Thoracic aorta (tissue), 2 donors: ENCODE results near the gene MGLL. TPM values are rescaled to one million over a fixed set of nuclear protein-coding genes. Genes with fewer than 3 reads are reported as not detected.

ENCODE experiments used
- ATAC-seq: fragments of 150-250 bp; one replicate; pipeline ENCODE4 v1.8.0; 2017; ENCODE audit warnings: low read depth; ENCODE audit not compliant: insufficient number of reproducible peaks, low FRiP score
- DNase-seq: peaks from one replicate; pipeline ENCODE4 v3.0.0-alpha.2; 2020; ENCODE audit warnings: low spot score
- H3K27ac ChIP-seq, 2 donors: fragments of 200-600 bp; sonication (generic); 1 replicate in 1 of 2; 2 replicates in 1 of 2; pipeline ENCODE4 v1.5.1; 2016; ENCODE audit warnings: mild to moderate bottlenecking in 2 of 2, moderate library complexity in 2 of 2
- H3K27me3 ChIP-seq: fragments of 200-600 bp; sonication (generic); replicated peaks from 2 replicates; pipeline ENCODE4 v1.6.0; 2016; ENCODE audit warnings: mild to moderate bottlenecking; ENCODE audit not compliant: insufficient read depth
- H3K36me3 ChIP-seq: fragments of 200-600 bp; sonication (generic); one replicate; pipeline ENCODE4 v1.5.1; 2016
- H3K4me1 ChIP-seq, 2 donors: fragments of 200-600 bp; sonication (generic); 1 replicate in 1 of 2; 2 replicates in 1 of 2; pipeline versions ENCODE4 v1.5.1 to v1.6.0; 2016; ENCODE audit warnings: low read depth in 2 of 2, mild to moderate bottlenecking in 1 of 2; ENCODE audit not compliant: control insufficient read depth in 1 of 2
- H3K4me3 ChIP-seq: fragments of 200-600 bp; sonication (generic); 2 replicates; pipeline ENCODE4 v1.5.1; 2016; ENCODE audit warnings: mild to moderate bottlenecking
- H3K9me3 ChIP-seq: fragments of 200-600 bp; sonication (generic); 2 replicates; pipeline ENCODE4 v1.5.1; 2016
- CTCF ChIP-seq: fragments of 200-600 bp; sonication (generic); IDR thresholded peaks from one replicate; pipeline ENCODE4 v1.5.1; 2019; ENCODE audit warnings: antibody characterized with exemption
- total RNA-seq, 2 donors: library from RNA; depleted of rRNA; stranded (reverse); fragments of >200 nt; gene quantifications; one replicate each; pipeline versions ENCODE4 v1.1.0 to v1.2.3, GENCODE V29; 2016

Gene MGLL
- total RNA-seq, 2 donors from 2014 or later = 57.6 to 71.8 TPM

- no peaks in the 10 kb centered on the region for H3K9me3 ChIP-seq
- ATAC-seq = peak; percentile 36
- peak overlapping the region; percentile 77 for H3K27ac ChIP-seq
- no peaks in the 10 kb centered on the region for H3K36me3 ChIP-seq
- no peaks in the 10 kb centered on the region for H3K27me3 ChIP-seq
- no peak for TF ChIP-seq CTCF
- peak overlapping the region; percentile 97 for H3K4me3 ChIP-seq
- no peak for DNase-seq
- H3K4me1 ChIP-seq = peaks cover 3 to 40% of the 10 kb centered on the region in 2 donors
Observed at GRCh38 chr3:127822682-127823425, 539 bp upstream of the MGLL start.

- Histone ChIP-seq H3K4me1 (peaks cover 9 to 51% of the 10 kb centered on the region in 2 donors), H3K9me3 (no peaks in the 10 kb centered on the region), H3K4me3 (peak overlapping the region; percentile 97), H3K27me3 (no peaks in the 10 kb centered on the region), H3K27ac (peak overlapping the region in 1 of 2 donors; percentile 77), H3K36me3 (no peaks in the 10 kb centered on the region)
- ATAC-seq (no peak), DNase-seq (no peak)
- no peak for TF ChIP-seq CTCF
Observed at GRCh38 chr3:127821394-127821793, 921 bp downstream of the MGLL start.

- Histone ChIP-seq H3K27me3 (no peaks in the 10 kb centered on the region), H3K4me3 (peak overlapping the region; percentile 97), H3K9me3 (no peaks in the 10 kb centered on the region), H3K27ac (peak overlapping the region; percentile 49 to 77), H3K36me3 (no peaks in the 10 kb centered on the region), H3K4me1 (peaks cover 9 to 51% of the 10 kb centered on the region in 2 donors)
- no peak for ATAC-seq
- TF ChIP-seq CTCF = no peak
- no peak for DNase-seq
Observed at GRCh38 chr3:127820826-127821313, 1.4 kb downstream of the MGLL start.

- Histone ChIP-seq H3K4me1 (peaks cover 9 to 51% of the 10 kb centered on the region in 2 donors), H3K27ac (peak overlapping the region; percentile 49 to 77), H3K4me3 (peak overlapping the region; percentile 97), H3K36me3 (no peaks in the 10 kb centered on the region), H3K9me3 (no peaks in the 10 kb centered on the region), H3K27me3 (no peaks in the 10 kb centered on the region)
- DNase-seq (no peak), ATAC-seq (no peak)
- TF ChIP-seq CTCF = peak; percentile 15
Observed at GRCh38 chr3:127820221-127820825, 2.0 kb downstream of the MGLL start.

GRCh38 chr3:127819656-127820055, 2.7 kb downstream of the MGLL start:
- Histone ChIP-seq H3K4me1 (peaks cover 9 to 51% of the 10 kb centered on the region in 2 donors), H3K27ac (peak overlapping the region in 1 of 2 donors; percentile 77)

More at GRCh38 chr3:127819656-127820055, 2.7 kb downstream of the MGLL start:
- no peak for TF ChIP-seq CTCF
- Histone ChIP-seq H3K36me3 (no peaks in the 10 kb centered on the region), H3K9me3 (no peaks in the 10 kb centered on the region), H3K27me3 (no peaks in the 10 kb centered on the region), H3K4me3 (peak overlapping the region; percentile 97)
- ATAC-seq = no peak
- DNase-seq = no peak
